CD4-positive, alpha-beta T cell treated with Interferon gamma for 1 hour (primary cell): Measurements from ENCODE around the gene KRTAP9-4.
"Not testable (repeated sequence)": the region's sequence is repeated elsewhere in the genome, so short reads cannot be mapped to it uniquely, and the experiment has no call there.

ENCODE experiments used
- DNase-seq: peaks from one replicate; pipeline ENCODE4 v3.0.0-alpha.2; 2020

The KRTAP9-4 gene

GRCh38 chr17:41249637-41250240, at the start of gene KRTAP9-4:
Gene KRTAP9-4, plus strand, starts transcription at chr17:41249687. Its CDS starts 34 bp downstream, at chr17:41249721.
- DNase-seq, result not testable (repeated sequence)

GRCh38 chr17:41211845-41212466, 37.5 kb upstream of the KRTAP9-4 start:
- DNase-seq, result no peak

GRCh38 chr17:41212524-41213169, 36.8 kb upstream of the KRTAP9-4 start:
- DNase-seq, result no peak

- no peak for DNase-seq
Measured at GRCh38 chr17:41215681-41216080, 33.8 kb upstream of the KRTAP9-4 start.

- no peak for DNase-seq
Measured at GRCh38 chr17:41223821-41224220, 25.7 kb upstream of the KRTAP9-4 start.

GRCh38 chr17:41226051-41226450, 23.4 kb upstream of the KRTAP9-4 start:
- DNase-seq, result no peak

- not testable (repeated sequence) for DNase-seq
Measured at GRCh38 chr17:41226598-41227095, 22.8 kb upstream of the KRTAP9-4 start, which contains the start of gene KRTAP9-2. Gene KRTAP9-2, plus strand, starts transcription at chr17:41226648. Its CDS starts 7 bp downstream, at chr17:41226655.

- DNase-seq, result no peak
Measured at GRCh38 chr17:41230094-41230493, 19.4 kb upstream of the KRTAP9-4 start.

- DNase-seq, result no peak
Measured at GRCh38 chr17:41231731-41232130, 17.8 kb upstream of the KRTAP9-4 start.

- not testable (repeated sequence) for DNase-seq
Measured at GRCh38 chr17:41232399-41233105, 16.9 kb upstream of the KRTAP9-4 start, which contains the start of gene KRTAP9-3. Gene KRTAP9-3, plus strand, starts transcription at chr17:41232449. Its CDS starts 53 bp downstream, at chr17:41232502.

- DNase-seq, result not testable (repeated sequence)
Measured at GRCh38 chr17:41237116-41237515, 12.4 kb upstream of the KRTAP9-4 start.

- DNase-seq, result not testable (repeated sequence)
Measured at GRCh38 chr17:41237949-41238437, 11.5 kb upstream of the KRTAP9-4 start, which contains the start of gene KRTAP9-8. Gene KRTAP9-8, plus strand, starts transcription at chr17:41237999. Its CDS starts 53 bp downstream, at chr17:41238052.

GRCh38 chr17:41246995-41247787, 2.3 kb upstream of the KRTAP9-4 start:
- not testable (repeated sequence) for DNase-seq

- DNase-seq, result no peak
Measured at GRCh38 chr17:41251261-41251660, 1.8 kb downstream of the KRTAP9-4 start.

GRCh38 chr17:41254861-41255260, 5.4 kb downstream of the KRTAP9-4 start:
- DNase-seq, result no peak

GRCh38 chr17:41255381-41256290, 6.1 kb downstream of the KRTAP9-4 start, which contains the start of gene KRTAP9-9:
Gene KRTAP9-9, plus strand, starts transcription at chr17:41255384.
- not testable (repeated sequence) for DNase-seq

GRCh38 chr17:41256291-41256685, 6.8 kb downstream of the KRTAP9-4 start:
- DNase-seq, result no peak

GRCh38 chr17:41258406-41258805, 8.9 kb downstream of the KRTAP9-4 start:
- DNase-seq, result no peak

GRCh38 chr17:41263212-41263611, 13.7 kb downstream of the KRTAP9-4 start:
- no peak for DNase-seq

GRCh38 chr17:41264599-41264998, 15.1 kb downstream of the KRTAP9-4 start:
- no peak for DNase-seq

- no peak for DNase-seq
Measured at GRCh38 chr17:41265078-41265477, 15.6 kb downstream of the KRTAP9-4 start, which contains the start of gene KRTAP9-6. Gene KRTAP9-6, plus strand, starts transcription at chr17:41265378. Its CDS starts 0 bp downstream, at chr17:41265378.
